Measurements from ENCODE around the gene PEX11G. TPM values are rescaled to one million over a fixed set of nuclear protein-coding genes. Genes with fewer than 3 reads are reported as not detected.

Gene PEX11G
- total and polyA plus RNA-seq, 7 donors: 2.3 to 12.3 (median 5.1) TPM; not detected in 1

- Histone ChIP-seq H3K36me3 (peaks cover 0 to 47% (median 1%) of the 10 kb centered on the region in 4 donors), H3K27ac (no peak overlapping the region), H3K4me3 (no peak overlapping the region), H3K4me1 (no peaks in the 10 kb centered on the region), H3K9me3 (no peaks in the 10 kb centered on the region), H3K27me3 (no peaks in the 10 kb centered on the region)
- 73 to 82% methylated on average over 5 of the region's 5 CpGs for WGBS, 2 donors
- TF ChIP-seq POLR2A (IDR thresholded peaks at IDR 0.05): no peak
- no peak for TF ChIP-seq POLR2AphosphoS5 (IDR thresholded peaks at IDR 0.05)
- TF ChIP-seq EP300 (IDR thresholded peaks at IDR 0.05): no peak
- TF ChIP-seq, protein P1, sequence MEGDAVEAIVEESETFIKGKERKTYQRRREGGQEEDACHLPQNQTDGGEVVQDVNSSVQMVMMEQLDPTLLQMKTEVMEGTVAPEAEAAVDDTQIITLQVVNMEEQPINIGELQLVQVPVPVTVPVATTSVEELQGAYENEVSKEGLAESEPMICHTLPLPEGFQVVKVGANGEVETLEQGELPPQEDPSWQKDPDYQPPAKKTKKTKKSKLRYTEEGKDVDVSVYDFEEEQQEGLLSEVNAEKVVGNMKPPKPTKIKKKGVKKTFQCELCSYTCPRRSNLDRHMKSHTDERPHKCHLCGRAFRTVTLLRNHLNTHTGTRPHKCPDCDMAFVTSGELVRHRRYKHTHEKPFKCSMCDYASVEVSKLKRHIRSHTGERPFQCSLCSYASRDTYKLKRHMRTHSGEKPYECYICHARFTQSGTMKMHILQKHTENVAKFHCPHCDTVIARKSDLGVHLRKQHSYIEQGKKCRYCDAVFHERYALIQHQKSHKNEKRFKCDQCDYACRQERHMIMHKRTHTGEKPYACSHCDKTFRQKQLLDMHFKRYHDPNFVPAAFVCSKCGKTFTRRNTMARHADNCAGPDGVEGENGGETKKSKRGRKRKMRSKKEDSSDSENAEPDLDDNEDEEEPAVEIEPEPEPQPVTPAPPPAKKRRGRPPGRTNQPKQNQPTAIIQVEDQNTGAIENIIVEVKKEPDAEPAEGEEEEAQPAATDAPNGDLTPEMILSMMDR (IDR thresholded peaks at IDR 0.05): no peak
- DNase-seq: no peak
- intact Hi-C loops (cut with DNase I): no loop called here
Measured at GRCh38 chr19:7427944-7428343, 60.9 kb downstream of the PEX11G start.

DNA sequence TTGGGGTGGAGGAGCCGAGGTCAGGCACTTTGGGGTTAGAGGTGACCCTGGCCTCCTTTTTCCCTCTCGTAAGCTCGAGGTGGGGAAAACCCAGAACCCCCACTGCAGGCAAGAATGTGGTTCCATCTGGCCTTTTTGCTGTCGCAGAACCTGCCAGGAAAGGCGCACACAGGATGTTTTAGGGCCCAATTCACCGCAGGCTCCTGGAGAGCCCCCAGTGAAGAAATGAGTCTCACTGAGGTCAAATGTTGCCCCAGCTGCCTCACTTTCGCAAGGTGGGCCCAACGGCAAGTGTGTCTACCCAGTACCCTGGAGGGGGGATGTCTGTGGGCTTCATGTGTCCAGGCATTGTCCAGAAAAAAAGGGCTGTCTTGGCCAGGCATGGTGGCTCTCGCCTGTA, 61.8 kb downstream of the PEX11G start:
- WGBS, 2 donors: 79 to 88% methylated on average over 9 of the region's 9 CpGs
- H3K9me3 ChIP-seq: no peaks in the 10 kb centered on the region
- TF ChIP-seq POLR2AphosphoS5 (IDR thresholded peaks at IDR 0.05) (no peak), POLR2A (IDR thresholded peaks at IDR 0.05) (no peak)
- DNase-seq: no peak
- H3K36me3 ChIP-seq: peaks cover 0 to 48% (median 4%) of the 10 kb centered on the region in 4 donors
- intact Hi-C loops (cut with DNase I): no loop called here
- H3K4me3 ChIP-seq: no peak overlapping the region
- no peaks in the 10 kb centered on the region for H3K4me1 ChIP-seq
- no peaks in the 10 kb centered on the region for H3K27me3 ChIP-seq
- H3K27ac ChIP-seq: no peak overlapping the region

Other genes starting within 250 kb of the PEX11G start
- 10 to 100 TPM; 67.1 to 83.1 (median 80.6) TPM for gene INSR, start 194.6 kb downstream of the PEX11G start, total RNA-seq
- gene INSR, start 194.6 kb downstream of the PEX11G start, polyA plus RNA-seq: 10 to 100 TPM in 1 of 3 donors, 1 to 10 TPM in 2; 3.0 to 18.8 (median 3.2) TPM
- gene ARHGEF18, start 140.1 kb downstream of the PEX11G start, total RNA-seq: 10 to 100 TPM; 20.4 to 51.2 (median 36.9) TPM
- gene ARHGEF18, start 140.1 kb downstream of the PEX11G start, polyA plus RNA-seq: 10 to 100 TPM; 21.6 to 76.6 (median 55.9) TPM
- gene ZNF358, start 27.1 kb upstream of the PEX11G start, total RNA-seq: 100 to 1,000 TPM in 1 of 4 donors, 10 to 100 TPM in 3; 64.5 to 120 (median 69.6) TPM
- 10 to 100 TPM; 29.3 to 52.9 (median 31.9) TPM for gene ZNF358, start 27.1 kb upstream of the PEX11G start, polyA plus RNA-seq
- gene MCOLN1, start 33.6 kb upstream of the PEX11G start, total RNA-seq: 10 to 100 TPM; 15.5 to 21.3 (median 17.1) TPM
- 10 to 100 TPM; 16.0 to 23.7 (median 16.8) TPM for gene MCOLN1, start 33.6 kb upstream of the PEX11G start, polyA plus RNA-seq
- 10 to 100 TPM; 35.2 to 77.0 (median 44.1) TPM for gene PNPLA6, start 46.7 kb upstream of the PEX11G start, total RNA-seq
- 10 to 100 TPM; 13.6 to 76.3 (median 15.0) TPM for gene PNPLA6, start 46.7 kb upstream of the PEX11G start, polyA plus RNA-seq
- gene CAMSAP3, start 106.8 kb upstream of the PEX11G start, total RNA-seq: under 1 TPM in 3 of 4 donors, not detected in 1; under 0.01 to 0.28 (median 0.27) TPM
- 10 to 100 TPM; 15.6 to 37.2 (median 26.8) TPM for gene CAMSAP3, start 106.8 kb upstream of the PEX11G start, polyA plus RNA-seq
- gene XAB2, start 140.5 kb upstream of the PEX11G start, total RNA-seq: 10 to 100 TPM; 29.5 to 38.3 (median 33.8) TPM
- 10 to 100 TPM in 2 of 3 donors, 1 to 10 TPM in 1; 9.7 to 29.9 (median 13.8) TPM for gene XAB2, start 140.5 kb upstream of the PEX11G start, polyA plus RNA-seq
- gene PET100, start 140.8 kb upstream of the PEX11G start, total RNA-seq: 10 to 100 TPM; 10.8 to 37.1 (median 30.1) TPM
- 10 to 100 TPM; 63.3 to 70.9 (median 68.7) TPM for gene PET100, start 140.8 kb upstream of the PEX11G start, polyA plus RNA-seq
- not detected for gene PCP2, start 144.7 kb upstream of the PEX11G start, total RNA-seq
- gene PCP2, start 144.7 kb upstream of the PEX11G start, polyA plus RNA-seq: 1 to 10 TPM in 1 of 3 donors, not detected in 2; 1.0 TPM
- gene STXBP2, start 148.1 kb upstream of the PEX11G start, total RNA-seq: 1 to 10 TPM; 5.9 to 9.3 (median 7.6) TPM
- 100 to 1,000 TPM; 117 to 163 (median 132) TPM for gene STXBP2, start 148.1 kb upstream of the PEX11G start, polyA plus RNA-seq
- not detected for gene RETN, start 180.0 kb upstream of the PEX11G start, total RNA-seq
- 10 to 100 TPM in 1 of 3 donors, 1 to 10 TPM in 2; 3.6 to 38.1 (median 8.6) TPM for gene RETN, start 180.0 kb upstream of the PEX11G start, polyA plus RNA-seq
- gene MCEMP1, start 188.1 kb upstream of the PEX11G start, total RNA-seq: under 1 TPM in 3 of 4 donors, not detected in 1; 0.36 to 0.49 (median 0.41) TPM
- 1 to 10 TPM in 2 of 3 donors, under 1 TPM in 1; 0.51 to 2.8 (median 1.8) TPM for gene MCEMP1, start 188.1 kb upstream of the PEX11G start, polyA plus RNA-seq
- 10 to 100 TPM; 32.8 to 89.6 (median 50.5) TPM for gene TRAPPC5, start 191.8 kb upstream of the PEX11G start, total RNA-seq
- gene TRAPPC5, start 191.8 kb upstream of the PEX11G start, polyA plus RNA-seq: 10 to 100 TPM; 55.3 to 75.5 (median 55.9) TPM
- 1 to 10 TPM in 1 of 4 donors, under 1 TPM in 3; 0.27 to 2.5 (median 0.61) TPM for gene FCER2, start 213.1 kb upstream of the PEX11G start, total RNA-seq
- gene FCER2, start 213.1 kb upstream of the PEX11G start, polyA plus RNA-seq: 10 to 100 TPM in 1 of 3 donors, under 1 TPM in 1, not detected in 1; 0.46 to 14.7 TPM
- gene CLEC4G, start 243.1 kb upstream of the PEX11G start, total RNA-seq: 1 to 10 TPM; 1.4 to 3.6 (median 3.1) TPM
- under 1 TPM in 2 of 3 donors, not detected in 1; 0.45 to 0.46 TPM for gene CLEC4G, start 243.1 kb upstream of the PEX11G start, polyA plus RNA-seq